Renal cortical epithelial cell (primary cell): ENCODE data around the gene CCDC86. TPM values are rescaled to one million over a fixed set of nuclear protein-coding genes. Genes with fewer than 3 reads are reported as not detected.

Source experiments
- DNase-seq: peaks from one replicate; pipeline ENCODE4 v3.0.0-alpha.2; 2011; ENCODE audit warnings: low read depth
- total RNA-seq: library from RNA; depleted of rRNA; stranded (reverse); fragments of >200 nt; gene quantifications from 2 replicates; pipeline ENCODE4 v1.2.3, GENCODE V29; 2014

The CCDC86 gene
- total RNA-seq, 1 donor from 2014 or later: 21.2 TPM

DNA sequence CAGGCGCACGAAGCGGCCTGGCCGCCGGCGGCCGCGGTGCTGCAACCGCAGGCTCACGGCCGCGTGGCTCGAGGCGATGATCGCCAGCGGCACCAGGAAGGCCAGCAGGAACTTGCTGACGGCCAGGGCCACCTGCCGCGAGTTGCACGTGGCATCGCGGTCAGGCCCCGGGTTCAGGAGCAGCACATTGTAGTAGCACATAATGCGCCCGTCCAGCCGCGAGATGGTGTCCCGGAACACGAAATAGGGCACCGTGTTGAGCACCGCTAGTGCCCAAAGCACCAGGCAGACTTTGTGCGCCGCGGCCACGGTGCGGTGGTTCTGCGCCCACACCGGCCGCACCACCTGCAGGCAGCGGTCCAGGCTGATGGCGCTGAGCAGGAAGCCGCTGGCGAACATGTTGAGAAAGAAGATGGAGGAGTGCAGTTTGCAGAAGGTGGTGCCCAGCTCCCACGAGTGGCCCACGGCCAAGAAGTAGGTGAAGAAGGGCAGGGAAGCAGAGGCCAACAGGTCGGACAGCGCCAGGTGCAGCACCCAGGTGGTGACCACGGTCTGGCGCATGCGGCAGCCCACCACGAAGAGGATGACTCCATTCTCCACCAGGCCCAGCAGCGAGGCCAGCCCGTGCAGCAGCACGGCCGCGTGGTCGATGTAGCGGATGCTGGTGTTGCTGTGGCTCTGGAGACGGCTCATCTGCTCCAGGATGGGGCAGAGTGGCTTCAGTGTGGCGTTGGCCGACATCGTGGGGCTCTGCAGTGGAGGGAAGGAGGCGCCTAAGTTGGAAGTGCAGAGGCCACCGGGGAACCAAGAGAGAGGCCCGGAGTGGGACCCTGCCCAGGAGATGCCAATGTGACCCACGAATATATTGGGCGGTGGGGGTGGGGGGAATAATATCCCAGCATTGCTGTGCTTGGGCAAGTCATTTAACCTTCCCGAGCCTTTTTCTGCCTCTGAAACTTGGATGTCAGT, 11.4 kb downstream of the CCDC86 start:
- no peak for DNase-seq

DNA sequence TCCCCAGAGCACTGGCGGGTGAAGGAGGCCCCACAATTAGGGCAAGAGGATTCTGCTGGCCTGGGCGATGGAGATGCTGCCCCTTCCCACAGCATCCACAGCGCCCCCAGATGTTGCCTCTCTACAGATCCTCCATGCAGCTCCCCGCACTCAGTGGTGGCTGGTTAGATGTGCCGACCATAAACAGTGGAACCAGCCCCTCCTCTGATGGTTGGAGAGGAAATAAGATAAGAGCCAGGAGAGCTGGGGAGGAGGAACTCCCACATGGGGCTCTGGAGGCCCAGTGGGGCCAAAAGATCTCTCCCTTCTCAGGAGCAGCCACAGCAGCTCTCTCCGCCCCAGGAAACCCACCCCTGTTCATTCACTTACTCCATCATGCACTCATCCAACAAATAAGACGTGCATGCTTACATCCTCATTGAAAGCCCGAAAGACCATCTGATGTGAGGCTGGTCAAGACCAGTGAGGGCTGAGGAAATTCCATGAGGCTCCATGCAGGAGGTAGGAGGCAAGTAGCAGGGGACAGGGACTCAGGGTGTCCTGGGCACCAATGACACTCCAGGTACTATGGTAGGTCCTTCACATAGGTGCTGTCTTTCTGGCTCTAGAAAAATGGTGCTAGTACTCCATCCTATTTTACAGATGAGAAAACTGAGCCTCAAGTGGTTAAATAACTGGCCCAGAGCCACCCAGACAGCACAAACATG, 12.4 kb downstream of the CCDC86 start:
- DNase-seq: no peak

DNA sequence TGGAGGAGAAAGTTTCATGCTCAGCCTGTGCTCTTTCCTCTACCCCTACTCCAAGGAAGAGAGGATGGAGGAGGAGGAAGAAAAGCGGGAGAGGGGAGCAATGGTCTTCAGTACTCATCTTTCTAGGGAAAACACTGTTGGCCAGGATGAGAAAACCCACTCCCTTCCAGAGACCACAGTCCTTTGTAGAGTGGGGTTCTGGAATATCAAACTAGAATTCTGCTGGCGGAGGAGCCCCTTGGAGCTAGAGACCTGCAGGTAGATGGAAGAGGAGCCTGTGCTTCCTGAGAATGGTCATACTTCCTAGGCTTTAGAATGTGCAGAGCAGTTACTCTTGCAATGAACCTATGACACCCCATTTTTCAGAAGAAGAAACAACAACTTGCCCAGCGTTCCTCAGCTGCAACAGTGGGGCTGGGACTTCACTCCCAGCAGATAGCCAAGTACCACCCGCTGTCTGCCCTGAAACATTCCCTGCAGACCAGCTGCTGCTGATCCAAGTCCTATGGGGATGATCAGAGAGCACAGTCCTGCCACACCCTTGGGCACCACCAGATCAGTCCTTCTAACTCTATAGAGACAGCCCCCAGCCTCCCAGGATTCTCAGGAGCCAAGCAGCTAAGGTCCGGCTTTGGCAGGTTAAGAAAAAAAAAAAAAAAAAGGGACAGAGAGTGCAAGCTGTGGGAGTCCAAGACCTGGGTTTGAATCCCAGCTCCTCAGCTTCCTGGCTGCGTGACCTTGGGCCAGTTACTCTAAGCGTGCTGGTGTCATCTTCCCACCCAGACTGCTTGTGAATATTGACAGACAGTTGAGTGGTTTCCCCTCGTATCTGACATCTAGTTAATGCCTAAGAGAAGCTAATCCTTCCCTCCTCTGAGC, 13.2 kb downstream of the CCDC86 start:
- DNase-seq: no peak

DNA sequence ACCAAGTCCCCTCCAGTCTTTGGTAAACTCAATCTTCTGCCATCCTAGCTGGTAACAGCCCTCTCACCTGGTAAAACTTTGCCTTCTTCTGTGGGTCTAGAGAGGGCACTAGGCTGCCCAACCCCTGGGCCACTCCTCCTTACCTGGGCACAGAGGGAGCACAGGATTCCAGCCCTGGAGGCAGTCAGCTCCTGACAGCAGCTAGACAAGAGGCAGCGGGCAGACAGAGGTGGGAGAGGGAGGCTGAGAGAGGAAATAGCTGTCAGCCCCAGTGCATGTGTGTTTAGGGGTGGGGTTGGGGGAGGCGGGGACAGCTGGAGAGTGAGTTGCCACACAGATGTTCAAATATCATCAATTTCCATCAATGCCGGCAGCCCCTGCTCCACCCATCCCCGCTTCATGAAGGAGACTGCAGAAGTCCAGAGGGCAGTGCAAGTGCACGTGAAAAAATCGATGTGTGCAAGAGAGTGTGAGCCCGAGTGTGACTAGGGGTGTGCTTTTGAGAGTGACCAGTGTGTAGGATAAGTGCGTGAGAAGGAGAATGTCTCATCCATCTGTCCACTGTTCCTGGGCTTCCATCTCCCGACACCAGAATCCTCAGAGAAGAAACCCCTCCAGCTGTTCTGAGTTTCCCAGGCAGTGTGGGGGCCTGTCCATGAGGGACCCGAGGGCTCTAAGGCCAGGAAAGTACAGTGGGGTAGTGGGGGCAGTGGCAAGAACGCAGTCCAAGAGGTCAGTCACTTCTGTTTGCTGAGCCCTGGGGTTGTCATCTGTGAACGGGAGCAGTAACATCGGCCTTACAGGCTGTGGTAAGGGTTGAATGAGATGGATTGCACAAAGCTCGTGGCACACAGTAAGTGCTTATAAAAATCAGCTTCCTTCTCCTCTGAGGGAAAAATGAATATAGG, 14.1 kb downstream of the CCDC86 start, which contains the start of gene PTGDR2:
Gene PTGDR2 (minus strand): TSS at position 225 of the 908 bp plus-strand sequence. CDS start 2,228 bp downstream, outside the sequence.
- DNase-seq: no peak

DNA sequence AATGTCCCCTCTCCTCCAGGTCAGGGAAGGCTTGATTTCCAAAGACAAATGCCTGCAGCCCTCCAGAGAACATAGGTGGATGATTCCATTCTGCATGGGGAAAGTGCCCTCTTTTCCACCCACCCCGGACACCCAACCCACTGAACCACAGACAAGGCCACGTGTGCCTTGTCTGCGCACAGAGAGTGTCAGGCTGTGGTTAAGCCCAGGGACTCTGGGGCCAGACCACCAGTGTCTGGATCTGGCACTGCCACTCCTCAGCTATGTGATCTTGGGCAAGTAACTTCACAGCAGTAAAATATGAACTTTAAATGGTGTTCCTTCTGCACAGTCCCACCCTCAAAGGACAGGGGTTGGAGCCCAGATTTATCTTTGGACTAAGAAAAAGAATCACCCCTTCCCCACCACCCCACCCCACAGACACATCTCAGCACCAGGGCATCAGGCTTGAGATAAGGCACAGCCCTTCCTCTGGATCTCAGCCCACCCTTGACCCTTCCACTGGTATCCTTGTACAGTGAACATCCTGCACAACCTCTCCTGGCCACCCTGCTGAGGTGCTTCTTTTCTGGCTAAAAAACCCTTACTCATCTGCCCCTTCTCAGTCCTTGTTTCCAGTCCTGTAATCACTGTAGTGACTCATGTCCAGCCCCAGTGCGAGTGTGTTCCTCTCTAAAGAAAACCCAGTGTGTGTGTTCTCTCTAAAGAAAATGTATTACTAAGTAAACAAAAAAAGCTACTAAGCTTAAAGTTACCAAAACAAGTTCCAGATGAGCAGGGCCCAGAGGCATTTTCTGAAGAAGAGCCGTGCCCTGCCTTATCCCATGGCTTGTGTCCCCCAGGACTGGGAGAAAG, 15.7 kb downstream of the CCDC86 start:
- no peak for DNase-seq

DNA sequence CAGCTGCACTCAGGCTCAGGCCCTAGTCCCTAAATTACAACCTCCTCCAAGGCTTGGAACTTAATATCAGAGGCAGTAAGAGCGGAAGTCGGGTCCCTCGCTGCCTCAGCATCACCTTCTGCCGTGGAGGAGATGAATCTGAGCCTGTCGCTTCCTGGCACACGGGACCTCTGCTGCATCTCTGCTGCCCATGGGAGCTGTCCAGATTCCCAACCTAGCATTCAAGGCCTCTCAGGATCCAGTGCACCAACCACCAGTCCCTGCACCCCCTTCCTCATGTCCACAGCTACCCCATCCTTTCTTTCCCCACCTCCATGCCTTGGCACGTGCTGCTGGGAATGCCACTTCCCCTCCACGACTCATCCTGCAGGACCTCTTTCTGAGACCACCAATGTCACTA, 16.3 kb downstream of the CCDC86 start:
- DNase-seq: no peak

DNA sequence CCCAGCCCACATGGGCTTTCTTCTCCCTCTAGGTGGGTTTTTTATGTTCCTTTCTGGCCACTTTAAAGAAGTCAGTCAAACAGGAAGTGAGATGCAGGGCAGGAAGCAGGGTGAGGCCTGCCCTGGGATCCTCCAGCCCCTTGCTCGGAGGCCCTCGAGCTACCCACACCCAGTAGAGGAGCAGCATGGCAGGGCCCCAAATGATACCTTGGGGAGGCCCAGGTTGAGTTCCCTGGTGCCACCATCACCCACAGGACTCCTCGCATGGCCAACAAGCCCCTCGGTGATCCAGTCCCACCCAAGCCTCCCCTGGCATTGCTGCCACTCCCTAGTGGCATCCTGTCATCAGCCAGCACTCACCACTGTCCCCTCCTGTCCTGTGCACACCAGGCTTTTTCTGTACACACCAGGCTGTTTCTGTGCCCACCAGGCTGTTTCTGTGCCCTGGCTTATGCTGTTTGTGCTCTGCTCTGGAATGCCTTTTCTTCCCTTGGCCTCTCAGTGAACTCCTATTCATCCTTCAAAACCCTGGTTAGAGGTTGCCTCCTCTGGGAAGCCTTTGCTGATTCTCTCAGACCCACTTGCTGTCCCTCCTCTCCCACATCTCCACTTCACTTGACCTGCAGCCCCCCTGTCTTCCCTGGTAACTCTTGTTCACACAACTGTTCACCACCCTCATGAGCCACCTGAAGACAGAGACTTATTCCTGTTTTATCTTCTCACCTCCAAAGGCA, 17.0 kb downstream of the CCDC86 start:
- no peak for DNase-seq

DNA sequence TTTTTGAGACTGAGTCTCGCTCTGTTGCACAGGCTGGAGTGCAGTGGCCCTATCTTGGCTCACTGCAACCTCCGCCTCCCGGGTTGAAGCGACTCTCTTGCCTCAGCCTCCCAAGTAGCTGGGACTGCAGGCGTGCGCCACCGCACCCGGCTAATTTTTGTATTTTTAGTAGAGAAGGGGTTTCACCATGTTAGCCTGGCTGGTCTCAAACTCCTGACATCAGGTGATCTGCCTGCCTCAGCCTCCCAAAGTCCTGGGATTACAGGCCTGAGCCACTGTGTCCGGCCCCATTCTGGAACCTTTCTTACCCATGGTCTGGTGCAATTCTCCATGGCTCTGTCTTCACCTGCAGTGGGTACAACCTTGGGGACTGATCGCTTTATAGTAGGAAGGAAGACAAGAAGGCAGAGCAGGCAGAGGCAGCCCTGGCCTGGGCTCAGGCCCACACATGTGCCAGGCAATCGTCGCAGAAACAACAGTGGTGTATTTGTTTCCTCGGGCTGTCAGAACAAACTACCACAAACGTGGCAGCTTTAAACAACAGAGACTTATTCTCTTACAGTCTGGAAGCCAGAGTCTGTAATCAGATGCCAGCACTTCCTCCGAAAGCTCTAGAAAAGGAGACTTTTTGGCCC, 17.8 kb downstream of the CCDC86 start:
- DNase-seq: no peak

DNA sequence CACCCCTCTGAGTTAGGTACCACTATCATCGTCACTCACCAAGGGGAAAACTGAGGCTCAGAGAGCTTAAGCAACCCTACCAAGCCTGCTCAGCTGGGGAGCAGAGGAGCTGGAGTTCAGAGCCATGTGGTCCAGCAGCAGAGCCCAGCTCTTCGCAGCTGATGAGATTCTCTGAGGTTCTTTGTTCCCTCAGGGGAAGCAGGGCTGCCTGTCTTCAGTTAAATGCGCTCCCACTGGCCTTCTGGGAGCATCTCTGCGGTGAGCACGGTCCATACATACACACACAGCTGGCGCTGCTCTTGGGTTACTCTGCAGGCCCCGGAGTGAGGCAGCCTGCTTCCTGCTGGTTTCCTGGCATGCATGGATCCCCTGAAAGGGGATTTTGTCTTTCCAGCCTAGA, 19.0 kb downstream of the CCDC86 start:
- DNase-seq: no peak

DNA sequence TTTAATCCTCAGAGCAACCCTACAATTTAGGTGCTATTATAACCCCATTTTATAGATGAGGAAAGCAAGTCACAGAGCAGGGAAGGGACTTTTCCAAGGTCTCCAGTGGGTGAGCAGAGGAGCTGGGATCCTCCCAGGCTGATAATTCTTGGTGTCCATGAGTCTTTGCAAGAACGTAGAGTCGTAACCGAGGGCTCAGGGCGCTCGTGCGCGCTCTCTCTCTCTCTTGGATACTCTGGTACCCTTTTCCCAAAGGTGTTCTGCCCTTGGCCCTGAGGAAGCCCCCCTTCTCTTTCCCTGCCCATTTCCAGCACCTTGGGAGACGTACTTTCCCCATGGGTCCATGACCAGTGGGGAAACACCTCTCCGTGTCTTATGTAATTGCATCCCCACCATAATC, 20.3 kb downstream of the CCDC86 start:
- no peak for DNase-seq

DNA sequence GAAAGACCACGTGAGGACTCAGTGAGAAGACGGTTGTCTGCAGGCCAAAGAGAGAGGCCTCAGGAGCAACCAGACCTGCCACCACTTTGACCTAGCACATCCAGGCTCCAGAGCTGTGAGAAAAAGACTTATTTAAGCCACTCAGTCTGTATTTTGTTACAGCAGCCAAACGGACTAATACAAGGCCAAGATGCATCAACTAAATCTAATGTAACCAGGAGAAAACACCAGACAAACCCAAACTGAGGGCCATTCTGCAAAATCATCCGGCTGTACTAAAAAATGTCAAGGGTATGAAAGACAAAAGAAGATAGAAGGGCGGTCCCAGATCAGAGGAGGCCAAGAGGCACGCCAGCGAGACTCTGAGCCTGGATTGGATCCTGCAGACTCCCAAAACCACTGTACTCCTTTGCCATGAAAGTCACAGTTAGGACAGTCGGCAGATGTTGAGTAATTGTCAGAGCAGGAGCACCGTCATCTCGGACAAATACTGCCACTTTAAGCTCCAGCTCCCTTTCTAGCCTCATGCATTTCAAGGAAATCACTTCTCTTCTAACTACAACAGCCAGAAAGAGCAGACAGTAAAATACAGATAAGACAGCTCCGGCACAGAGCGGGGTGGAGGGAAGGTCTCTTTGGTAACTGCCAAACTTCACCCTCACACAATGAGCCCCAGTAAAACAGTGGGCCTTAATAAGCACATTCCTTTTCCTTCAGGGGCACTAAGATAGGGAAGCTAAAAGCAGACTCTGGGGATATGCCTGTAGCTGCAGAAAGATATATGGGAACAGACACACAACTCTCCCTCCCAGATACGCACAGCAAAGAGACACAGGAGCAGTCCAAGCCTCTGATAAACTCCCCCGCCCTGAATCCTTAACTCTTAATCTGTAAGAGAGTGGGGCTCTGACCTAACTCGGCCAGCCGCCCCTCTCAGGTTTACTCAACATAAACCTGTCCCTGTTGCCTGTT, 21.9 kb downstream of the CCDC86 start:
- DNase-seq: no peak

DNA sequence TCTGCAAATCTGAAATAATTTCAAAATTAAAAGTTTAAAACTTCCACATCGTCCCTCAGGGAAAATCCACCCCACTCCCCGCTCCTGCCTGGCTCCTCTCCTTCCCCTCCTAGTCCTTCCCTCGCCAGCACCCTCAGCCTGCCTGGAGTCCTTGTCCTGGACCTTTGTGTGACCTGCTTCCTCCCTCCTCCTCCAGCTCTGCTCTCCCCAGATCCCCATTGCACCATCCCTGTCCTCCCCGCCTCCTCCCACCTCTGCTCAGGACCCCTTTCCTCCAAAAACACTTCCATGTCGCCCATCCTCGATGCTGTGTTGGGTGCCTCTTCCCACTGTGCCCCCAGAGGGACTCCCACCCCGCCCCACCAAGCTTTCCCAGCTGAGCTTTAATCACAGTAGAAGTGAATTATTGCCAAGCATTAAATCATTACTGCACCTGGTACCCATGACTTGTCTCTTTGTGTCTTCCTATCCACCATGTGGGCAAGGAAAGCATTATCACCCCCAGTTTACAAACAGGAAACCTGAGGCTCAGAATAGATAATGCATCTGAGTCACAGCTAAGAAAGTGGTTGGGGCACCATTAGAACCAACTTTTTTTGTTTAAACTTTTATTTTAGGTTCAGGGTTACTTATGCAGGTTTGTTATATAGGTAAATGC, 23.1 kb downstream of the CCDC86 start:
- DNase-seq: no peak

DNA sequence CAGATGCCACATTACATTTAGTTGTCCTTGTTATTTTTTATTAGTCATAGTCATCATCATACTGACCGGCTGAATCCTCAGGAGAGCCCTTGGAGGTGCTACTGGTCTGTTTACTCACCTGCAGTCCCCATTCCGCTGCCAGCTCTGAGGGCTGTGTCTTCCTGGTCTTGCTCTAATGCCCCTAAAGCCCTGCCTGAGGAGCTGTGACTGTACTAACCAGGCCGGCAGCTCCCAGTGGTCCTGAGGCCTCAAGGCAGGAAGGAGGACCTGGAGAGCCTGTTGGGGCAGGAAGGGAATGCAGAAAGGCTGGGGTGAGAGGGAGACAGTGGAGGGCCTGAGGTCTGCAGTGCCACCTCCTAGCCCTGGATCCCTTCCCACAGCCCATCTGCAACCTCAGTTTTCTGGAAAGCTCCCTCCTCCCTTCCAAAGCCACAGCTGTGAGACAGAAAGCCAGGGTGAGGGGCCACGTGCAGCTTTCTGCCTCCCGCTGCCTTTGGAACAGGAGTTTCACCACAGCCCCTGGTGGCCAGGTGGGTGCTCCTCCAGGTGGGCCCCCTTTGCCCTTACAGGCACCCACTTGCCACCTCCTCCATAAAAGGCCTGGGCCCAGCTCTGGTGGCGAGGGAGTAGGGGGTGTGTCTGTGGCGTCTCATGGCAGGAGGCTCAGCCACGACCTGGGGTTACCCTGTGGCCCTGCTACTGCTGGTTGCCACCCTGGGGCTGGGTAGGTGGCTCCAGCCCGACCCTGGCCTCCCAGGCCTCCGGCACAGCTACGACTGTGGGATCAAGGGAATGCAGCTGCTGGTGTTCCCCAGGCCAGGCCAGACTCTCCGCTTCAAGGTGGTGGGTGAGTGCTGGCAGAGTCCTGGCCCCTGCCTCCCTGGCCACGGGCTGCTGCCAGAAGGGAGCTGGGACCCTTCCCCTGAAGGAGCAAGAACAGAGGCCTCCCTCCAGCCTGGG, 25.3 kb downstream of the CCDC86 start, which contains the start of gene ZP1:
Gene ZP1 (plus strand): TSS at position 632 of the 960 bp plus-strand sequence. CDS start 20 bp downstream, at position 652.
- DNase-seq: no peak

DNA sequence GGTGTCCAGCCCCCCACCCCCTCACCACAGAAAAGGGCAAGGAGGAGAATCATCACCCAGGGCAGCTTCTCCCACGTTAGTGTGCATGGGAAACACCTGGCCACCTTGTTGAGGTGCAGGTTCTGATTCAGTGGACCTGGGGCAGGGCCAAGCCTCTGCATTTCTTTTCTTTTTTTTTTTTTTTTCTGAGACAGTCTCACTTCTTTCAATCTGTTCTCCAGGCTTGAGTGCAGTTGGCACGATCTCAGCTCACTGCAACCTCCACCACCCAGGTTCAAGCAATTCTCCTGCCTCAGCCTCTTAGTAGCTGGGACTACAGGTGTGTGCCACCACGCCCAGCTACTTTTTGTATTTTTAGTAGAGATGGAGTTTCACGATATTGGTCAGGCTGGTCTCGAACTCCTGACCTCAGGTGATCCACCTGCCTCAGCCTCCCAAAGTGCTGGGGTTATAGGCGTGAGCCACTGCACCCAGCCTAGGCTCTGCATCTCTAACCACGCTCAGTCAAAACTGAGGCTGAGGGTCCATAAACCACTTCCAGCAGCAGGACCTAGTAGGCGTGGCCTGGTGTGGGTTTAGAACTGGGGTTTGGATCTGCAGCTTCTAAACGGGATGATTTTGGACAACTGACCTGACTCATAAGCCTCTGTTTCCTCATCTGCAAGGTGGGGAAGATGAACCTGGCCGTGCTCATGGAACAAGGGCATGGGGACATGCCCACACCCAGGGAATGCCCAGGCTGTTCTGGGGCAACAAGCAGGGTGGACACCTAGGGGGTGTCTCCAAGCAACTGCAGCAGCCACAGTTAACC, 26.2 kb downstream of the CCDC86 start:
- DNase-seq: no peak
